ENCODE data around the gene GLYATL1. TPM values are rescaled to one million over a fixed set of nuclear protein-coding genes. Genes with fewer than 3 reads are reported as not detected.
A peak's percentile ranks its signal among the peaks of the same experiment; 100 is the strongest.

Gene GLYATL1
- total and polyA plus RNA-seq, 4 donors, result 1.4 to 6.1 (median 4.6) TPM

- DNase-seq (ENCODE audit: low read depth in 4 of 6, low spot score in 6 of 6), result no peak
- H3K4me1 ChIP-seq (ENCODE audit: control insufficient read depth, insufficient read depth, low read length), result no peaks in the 10 kb centered on the region
- no peak overlapping the region for H3K27ac ChIP-seq (ENCODE audit: low read depth, low read length)
- H3K27me3 ChIP-seq (ENCODE audit: control insufficient read depth, insufficient read depth, low read length), result no peaks in the 10 kb centered on the region
- no peaks in the 10 kb centered on the region for H3K36me3 ChIP-seq (ENCODE audit: control insufficient read depth, insufficient read depth, low read length)
- no peak overlapping the region for H3K4me3 ChIP-seq (ENCODE audit: low read depth, low read length)
- H3K9me3 ChIP-seq (ENCODE audit: control insufficient read depth, insufficient read depth, low read length), result no peaks in the 10 kb centered on the region
- 100% methylated on average over 1 of the region's 1 CpG for WGBS (ENCODE audit: insufficient coverage)
Observed at GRCh38 chr11:58940028-58940427, 740 bp downstream of the GLYATL1 start.

GRCh38 chr11:58941838-58942237 lies 2.5 kb downstream of the GLYATL1 start:
- no CpG with 5 or more reads among the region's 1 CpG for WGBS (ENCODE audit: insufficient coverage)
- H3K4me3 ChIP-seq (ENCODE audit: low read depth, low read length), result no peak overlapping the region

GRCh38 chr11:58945663-58946062 lies 6.4 kb downstream of the GLYATL1 start:
- no peak overlapping the region for H3K4me3 ChIP-seq (ENCODE audit: low read depth, low read length)
- no peaks in the 10 kb centered on the region for H3K27me3 ChIP-seq (ENCODE audit: control insufficient read depth, insufficient read depth, low read length)
- H3K27ac ChIP-seq (ENCODE audit: low read depth, low read length), result no peak overlapping the region
- no peaks in the 10 kb centered on the region for H3K4me1 ChIP-seq (ENCODE audit: control insufficient read depth, insufficient read depth, low read length)
- no peaks in the 10 kb centered on the region for H3K36me3 ChIP-seq (ENCODE audit: control insufficient read depth, insufficient read depth, low read length)
- no peak for DNase-seq (ENCODE audit: low read depth in 4 of 6, low spot score in 6 of 6)
- H3K9me3 ChIP-seq (ENCODE audit: control insufficient read depth, insufficient read depth, low read length), result no peaks in the 10 kb centered on the region

More at GRCh38 chr11:58941838-58942237, 2.5 kb downstream of the GLYATL1 start:
- Histone ChIP-seq H3K36me3 (ENCODE audit: control insufficient read depth, insufficient read depth, low read length) (no peaks in the 10 kb centered on the region), H3K9me3 (ENCODE audit: control insufficient read depth, insufficient read depth, low read length) (no peaks in the 10 kb centered on the region), H3K4me1 (ENCODE audit: control insufficient read depth, insufficient read depth, low read length) (no peaks in the 10 kb centered on the region), H3K27me3 (ENCODE audit: control insufficient read depth, insufficient read depth, low read length) (no peaks in the 10 kb centered on the region), H3K27ac (ENCODE audit: low read depth, low read length) (no peak overlapping the region)
- DNase-seq (ENCODE audit: low read depth in 4 of 6, low spot score in 6 of 6), result no peak

GRCh38 chr11:58949184-58949583 lies 9.9 kb downstream of the GLYATL1 start:
- no peak for DNase-seq (ENCODE audit: low read depth in 4 of 6, low spot score in 6 of 6)
- Histone ChIP-seq H3K27me3 (ENCODE audit: control insufficient read depth, insufficient read depth, low read length) (no peaks in the 10 kb centered on the region), H3K9me3 (ENCODE audit: control insufficient read depth, insufficient read depth, low read length) (no peaks in the 10 kb centered on the region), H3K4me1 (ENCODE audit: control insufficient read depth, insufficient read depth, low read length) (no peaks in the 10 kb centered on the region), H3K36me3 (ENCODE audit: control insufficient read depth, insufficient read depth, low read length) (no peaks in the 10 kb centered on the region), H3K4me3 (ENCODE audit: low read depth, low read length) (no peak overlapping the region), H3K27ac (ENCODE audit: low read depth, low read length) (no peak overlapping the region)
- no CpG with 5 or more reads among the region's 3 CpGs for WGBS (ENCODE audit: insufficient coverage)

GRCh38 chr11:58957922-58958321 lies 18.6 kb downstream of the GLYATL1 start:
- no peaks in the 10 kb centered on the region for H3K36me3 ChIP-seq (ENCODE audit: control insufficient read depth, insufficient read depth, low read length)
- no peak for DNase-seq (ENCODE audit: low read depth in 4 of 6, low spot score in 6 of 6)

GRCh38 chr11:58958500-58958899 lies 19.2 kb downstream of the GLYATL1 start:
- no peak overlapping the region for H3K27ac ChIP-seq (ENCODE audit: low read depth, low read length)
- no peaks in the 10 kb centered on the region for H3K27me3 ChIP-seq (ENCODE audit: control insufficient read depth, insufficient read depth, low read length)
- no CpG with 5 or more reads among the region's 2 CpGs for WGBS (ENCODE audit: insufficient coverage)
- H3K4me3 ChIP-seq (ENCODE audit: low read depth, low read length), result no peak overlapping the region
- H3K9me3 ChIP-seq (ENCODE audit: control insufficient read depth, insufficient read depth, low read length), result no peaks in the 10 kb centered on the region
- H3K4me1 ChIP-seq (ENCODE audit: control insufficient read depth, insufficient read depth, low read length), result no peaks in the 10 kb centered on the region
- DNase-seq (ENCODE audit: low read depth in 4 of 6, low spot score in 6 of 6), result peak in 1 of 6 donors; percentile 3
- no peaks in the 10 kb centered on the region for H3K36me3 ChIP-seq (ENCODE audit: control insufficient read depth, insufficient read depth, low read length)

More at GRCh38 chr11:58957922-58958321, 18.6 kb downstream of the GLYATL1 start:
- H3K9me3 ChIP-seq (ENCODE audit: control insufficient read depth, insufficient read depth, low read length), result no peaks in the 10 kb centered on the region
- H3K4me1 ChIP-seq (ENCODE audit: control insufficient read depth, insufficient read depth, low read length), result no peaks in the 10 kb centered on the region
- no peak overlapping the region for H3K4me3 ChIP-seq (ENCODE audit: low read depth, low read length)
- H3K27me3 ChIP-seq (ENCODE audit: control insufficient read depth, insufficient read depth, low read length), result no peaks in the 10 kb centered on the region
- WGBS (ENCODE audit: insufficient coverage), result no CpG with 5 or more reads among the region's 5 CpGs
- H3K27ac ChIP-seq (ENCODE audit: low read depth, low read length), result no peak overlapping the region

GRCh38 chr11:58963551-58964104 lies 24.3 kb downstream of the GLYATL1 start:
- no peaks in the 10 kb centered on the region for H3K9me3 ChIP-seq (ENCODE audit: control insufficient read depth, insufficient read depth, low read length)
- DNase-seq (ENCODE audit: low read depth in 4 of 6, low spot score in 6 of 6), result peak; percentile 5 to 75 (median 23)
- H3K27ac ChIP-seq (ENCODE audit: low read depth, low read length), result no peak overlapping the region
- peak overlapping the region; percentile 17 for H3K4me3 ChIP-seq (ENCODE audit: low read depth, low read length)
- 27% methylated on average over 27 of the region's 27 CpGs for WGBS (ENCODE audit: insufficient coverage)
- H3K4me1 ChIP-seq (ENCODE audit: control insufficient read depth, insufficient read depth, low read length), result peaks cover 6% of the 10 kb centered on the region
- H3K27me3 ChIP-seq (ENCODE audit: control insufficient read depth, insufficient read depth, low read length), result no peaks in the 10 kb centered on the region
- no peaks in the 10 kb centered on the region for H3K36me3 ChIP-seq (ENCODE audit: control insufficient read depth, insufficient read depth, low read length)

- Histone ChIP-seq H3K36me3 (ENCODE audit: control insufficient read depth, insufficient read depth, low read length) (no peaks in the 10 kb centered on the region), H3K27ac (ENCODE audit: low read depth, low read length) (no peak overlapping the region), H3K9me3 (ENCODE audit: control insufficient read depth, insufficient read depth, low read length) (no peaks in the 10 kb centered on the region), H3K27me3 (ENCODE audit: control insufficient read depth, insufficient read depth, low read length) (no peaks in the 10 kb centered on the region), H3K4me3 (ENCODE audit: low read depth, low read length) (no peak overlapping the region), H3K4me1 (ENCODE audit: control insufficient read depth, insufficient read depth, low read length) (peaks cover 6% of the 10 kb centered on the region)
- 62% methylated on average over 2 of the region's 6 CpGs for WGBS (ENCODE audit: insufficient coverage)
- no peak for DNase-seq (ENCODE audit: low read depth in 4 of 6, low spot score in 6 of 6)
Observed at GRCh38 chr11:58965246-58965985, 26.1 kb downstream of the GLYATL1 start.

GRCh38 chr11:58968251-58968711 lies 29.0 kb downstream of the GLYATL1 start:
- no peak overlapping the region for H3K27ac ChIP-seq (ENCODE audit: low read depth, low read length)
- WGBS (ENCODE audit: insufficient coverage), result 13% methylated on average over 26 of the region's 26 CpGs
- peaks cover 6% of the 10 kb centered on the region for H3K4me1 ChIP-seq (ENCODE audit: control insufficient read depth, insufficient read depth, low read length)
- no peaks in the 10 kb centered on the region for H3K27me3 ChIP-seq (ENCODE audit: control insufficient read depth, insufficient read depth, low read length)
- no peaks in the 10 kb centered on the region for H3K36me3 ChIP-seq (ENCODE audit: control insufficient read depth, insufficient read depth, low read length)
- no peaks in the 10 kb centered on the region for H3K9me3 ChIP-seq (ENCODE audit: control insufficient read depth, insufficient read depth, low read length)
- peak in 2 of 6 donors; percentile 44 to 50 for DNase-seq (ENCODE audit: low read depth in 4 of 6, low spot score in 6 of 6)
- peak overlapping the region; percentile 13 for H3K4me3 ChIP-seq (ENCODE audit: low read depth, low read length)

GRCh38 chr11:58977470-58977869 lies 38.2 kb downstream of the GLYATL1 start:
- Histone ChIP-seq H3K27ac (ENCODE audit: low read depth, low read length) (no peak overlapping the region), H3K27me3 (ENCODE audit: control insufficient read depth, insufficient read depth, low read length) (no peaks in the 10 kb centered on the region), H3K36me3 (ENCODE audit: control insufficient read depth, insufficient read depth, low read length) (no peaks in the 10 kb centered on the region), H3K4me3 (ENCODE audit: low read depth, low read length) (no peak overlapping the region), H3K4me1 (ENCODE audit: control insufficient read depth, insufficient read depth, low read length) (no peaks in the 10 kb centered on the region), H3K9me3 (ENCODE audit: control insufficient read depth, insufficient read depth, low read length) (no peaks in the 10 kb centered on the region)
- no peak for DNase-seq (ENCODE audit: low read depth in 4 of 6, low spot score in 6 of 6)

Data from spinal cord (tissue), 10 donors.